SU-DHL-6 (cell line): ENCODE data around the gene OLFM1.

Experiments
- CTCF ChIP-seq: fragments of 200-600 bp; sonication (generic); IDR thresholded peaks from one replicate; pipeline ENCODE4 v1.5.1; 2017; ENCODE audit warnings: antibody characterized with exemption, mild to moderate bottlenecking, low read length, moderate library complexity; ENCODE audit not compliant: insufficient read depth, poor library complexity, severe bottlenecking
- EZH2phosphoT487 ChIP-seq: fragments of 200-600 bp; sonication (generic), shearing (Covaris generic); conservative IDR thresholded peaks from 2 replicates; pipeline ENCODE4 v1.6.1; 2018; ENCODE audit warnings: mild to moderate bottlenecking, antibody characterized with exemption, low read length, moderate library complexity, mixed read lengths

GRCh38 chr9:135038826-135039225 lies 48.6 kb upstream of the OLFM1 start:
- TF ChIP-seq EZH2phosphoT487 = no peak
- no peak for TF ChIP-seq CTCF
